HuH-7.5 (cell line): ENCODE results near the gene THSD7B.
"Not testable (repeated sequence)": the region's sequence is repeated elsewhere in the genome, so short reads cannot be mapped to it uniquely, and the experiment has no call there.

Experiments used
- DNase-seq: peaks from one replicate; pipeline ENCODE4 v3.0.0; 2011; ENCODE audit warnings: low spot score

THSD7B gene

GRCh38 chr2:137252934-137253333, 487.6 kb downstream of the THSD7B start:
- no peak for DNase-seq

- DNase-seq = no peak
These were observed 488.7 kb downstream of the THSD7B start for GRCh38 chr2:137254052-137254451.

- no peak for DNase-seq
These were observed 490.0 kb downstream of the THSD7B start for GRCh38 chr2:137255345-137255744.

- no peak for DNase-seq
These were observed 490.6 kb downstream of the THSD7B start for GRCh38 chr2:137255990-137256389.

GRCh38 chr2:137261881-137262585, 496.7 kb downstream of the THSD7B start:
- DNase-seq = no peak

- DNase-seq = no peak
These were observed 497.2 kb downstream of the THSD7B start for GRCh38 chr2:137262594-137262993.

GRCh38 chr2:137287913-137288639, 522.7 kb downstream of the THSD7B start:
- DNase-seq = no peak

GRCh38 chr2:137291836-137292570, 526.7 kb downstream of the THSD7B start:
- no peak for DNase-seq

- no peak for DNase-seq
These were observed 533.0 kb downstream of the THSD7B start for GRCh38 chr2:137298377-137298776.

- DNase-seq = no peak
These were observed 535.6 kb downstream of the THSD7B start for GRCh38 chr2:137300987-137301386.

- DNase-seq = no peak
These were observed 537.6 kb downstream of the THSD7B start for GRCh38 chr2:137302957-137303356.

- DNase-seq = no peak
These were observed 550.7 kb downstream of the THSD7B start for GRCh38 chr2:137316075-137316474.

GRCh38 chr2:137321566-137321965, 556.2 kb downstream of the THSD7B start:
- no peak for DNase-seq

- not testable (repeated sequence) for DNase-seq
These were observed 566.2 kb downstream of the THSD7B start for GRCh38 chr2:137331562-137331961.

- DNase-seq = no peak
These were observed 568.2 kb downstream of the THSD7B start for GRCh38 chr2:137333386-137334165.

GRCh38 chr2:137336067-137336466, 570.7 kb downstream of the THSD7B start:
- no peak for DNase-seq

- no peak for DNase-seq
These were observed 573.7 kb downstream of the THSD7B start for GRCh38 chr2:137339051-137339450.

GRCh38 chr2:137345994-137346393, 580.6 kb downstream of the THSD7B start:
- DNase-seq = no peak

- DNase-seq = no peak
These were observed 583.0 kb downstream of the THSD7B start for GRCh38 chr2:137348301-137348700.

- no peak for DNase-seq
These were observed 592.3 kb downstream of the THSD7B start for GRCh38 chr2:137357634-137358033.

GRCh38 chr2:137367361-137367760, 602.0 kb downstream of the THSD7B start:
- no peak for DNase-seq

- DNase-seq = no peak
These were observed 603.8 kb downstream of the THSD7B start for GRCh38 chr2:137369106-137369505.
